Neural cell (in vitro differentiated cells): Measurements from ENCODE around the gene HMGCL. TPM values are rescaled to one million over a fixed set of nuclear protein-coding genes. Genes with fewer than 3 reads are reported as not detected.
A peak's percentile ranks its signal among the peaks of the same experiment; 100 is the strongest.

Experiments
- H2AFZ ChIP-seq: fragments of 200-600, 300-800 bp; sonication (generic), shearing (Covaris generic); 2 replicates; pipeline ENCODE4 v1.6.0; 2014; ENCODE audit warnings: low read depth, mild to moderate bottlenecking, antibody characterized with exemption, low read length, moderate library complexity
- H3F3A ChIP-seq: fragments of 200-600 bp; shearing (Covaris generic); 2 replicates; pipeline ENCODE4 v1.6.1; 2016; ENCODE audit warnings: mild to moderate bottlenecking, moderate library complexity, mixed read lengths, antibody characterized with exemption, low read length; ENCODE audit not compliant: insufficient read depth, poor library complexity, severe bottlenecking
- H3K27ac ChIP-seq: fragments of 200-600, 300-800 bp; sonication (generic), shearing (Covaris generic); 2 replicates; pipeline ENCODE4 v1.5.1; 2014; ENCODE audit warnings: mild to moderate bottlenecking, low read length, moderate library complexity
- H3K27me3 ChIP-seq: fragments of 300-800, 200-600 bp; sonication (generic), shearing (Covaris generic); 2 replicates; pipeline ENCODE4 v1.6.0; 2014; ENCODE audit warnings: mild to moderate bottlenecking, low read depth, low read length, moderate library complexity; ENCODE audit not compliant: insufficient read depth
- H3K36me3 ChIP-seq: fragments of 300-800, 200-600 bp; sonication (generic), shearing (Covaris generic); 2 replicates; pipeline ENCODE4 v1.5.1; 2014; ENCODE audit warnings: mild to moderate bottlenecking, antibody characterized with exemption, low read length, moderate library complexity; ENCODE audit not compliant: insufficient read depth
- H3K4me2 ChIP-seq: fragments of 300-800, 200-600 bp; sonication (generic), shearing (Covaris generic); 2 replicates; pipeline ENCODE4 v1.6.0; 2014; ENCODE audit warnings: mild to moderate bottlenecking, low read length
- H3K4me3 ChIP-seq: fragments of 300-800, 200-600 bp; sonication (generic), shearing (Covaris generic); 2 replicates; pipeline ENCODE4 v1.5.1; 2014; ENCODE audit warnings: mild to moderate bottlenecking, low read length, moderate library complexity
- H3K79me2 ChIP-seq: fragments of 200-600 bp; shearing (Covaris generic); replicated peaks from 2 replicates; pipeline ENCODE4 v1.6.0; 2014; ENCODE audit warnings: mild to moderate bottlenecking, low read length, moderate library complexity; ENCODE audit not compliant: insufficient read depth
- H3K9ac ChIP-seq: fragments of 300-800, 200-600 bp; sonication (generic), shearing (Covaris generic); 2 replicates; pipeline ENCODE4 v1.6.1; 2016; ENCODE audit warnings: mild to moderate bottlenecking, low read length, mixed read lengths
- H3K9me2 ChIP-seq: fragments of 200-600 bp; shearing (Covaris generic); 2 replicates; pipeline ENCODE4 v1.6.1; 2016; ENCODE audit warnings: mild to moderate bottlenecking, low read length, mixed read lengths; ENCODE audit not compliant: insufficient read depth
- H3K9me3 ChIP-seq: fragments of 200-600, 300-800 bp; sonication (generic), shearing (Covaris generic); 2 replicates; pipeline ENCODE4 v1.6.1; 2016; ENCODE audit warnings: mild to moderate bottlenecking, mixed run types, low read length, moderate library complexity, mixed read lengths
- H4K20me1 ChIP-seq: fragments of 200-600 bp; shearing (Covaris generic); 2 replicates; pipeline ENCODE4 v1.6.1; 2016; ENCODE audit warnings: mild to moderate bottlenecking, mixed run types; ENCODE audit not compliant: insufficient read depth
- EP300 ChIP-seq: fragments of 450-650 bp; conservative IDR thresholded peaks from 2 replicates; pipeline ENCODE4 v1.6.1; 2014; ENCODE audit warnings: antibody characterized with exemption, mild to moderate bottlenecking, moderate library complexity; ENCODE audit not compliant: poor library complexity, severe bottlenecking
- EZH2 ChIP-seq: fragments of 200-600, 300-800 bp; shearing (Covaris generic), sonication (generic); IDR thresholded peaks from 2 replicates; pipeline ENCODE4 v1.6.1; 2014; ENCODE audit warnings: antibody characterized with exemption, low read length, borderline replicate concordance, mild to moderate bottlenecking; ENCODE audit not compliant: insufficient read depth, poor library complexity, severe bottlenecking
- MXI1 ChIP-seq: fragments of 450-650 bp; conservative IDR thresholded peaks from 2 replicates; pipeline ENCODE4 v1.6.1; 2014; ENCODE audit warnings: antibody characterized with exemption, mild to moderate bottlenecking; ENCODE audit not compliant: poor library complexity, severe bottlenecking
- POLR2AphosphoS5 ChIP-seq: IDR thresholded peaks from 2 replicates; pipeline ENCODE4 v1.6.1; 2012
- RAD21 ChIP-seq: fragments of 450-650 bp; conservative IDR thresholded peaks from 2 replicates; pipeline ENCODE4 v1.6.1; 2014; ENCODE audit warnings: antibody characterized with exemption, mild to moderate bottlenecking, moderate library complexity
- SMC3 ChIP-seq: fragments of 450-650 bp; conservative IDR thresholded peaks from 2 replicates; pipeline ENCODE4 v1.6.1; 2014; ENCODE audit warnings: antibody characterized with exemption, mild to moderate bottlenecking, moderate library complexity; ENCODE audit not compliant: poor library complexity
- TAF1 ChIP-seq: IDR thresholded peaks from 2 replicates; pipeline ENCODE4 v1.6.1; 2012; ENCODE audit warnings: low read depth
- polyA plus RNA-seq: library from polyadenylated mRNA; depleted of rRNA; stranded (reverse); fragments of >200 nt; gene quantifications from 2 replicates; pipeline ENCODE4 v1.2.3, GENCODE V29; 2014
- TF ChIP-seq, protein P1 (sequence below): fragments of 450-650 bp; IDR thresholded peaks from 2 replicates; pipeline ENCODE4 v1.5.1; 2014; ENCODE audit warnings: antibody characterized with exemption, mild to moderate bottlenecking, moderate library complexity; ENCODE audit not compliant: poor library complexity, severe bottlenecking
- TF ChIP-seq, protein P2 (sequence below): IDR thresholded peaks from 2 replicates; pipeline ENCODE4 v1.6.1; 2012; ENCODE audit warnings: borderline replicate concordance

Gene HMGCL
- polyA plus RNA-seq, 1 donor from 2014 or later = 27.6 TPM

DNA sequence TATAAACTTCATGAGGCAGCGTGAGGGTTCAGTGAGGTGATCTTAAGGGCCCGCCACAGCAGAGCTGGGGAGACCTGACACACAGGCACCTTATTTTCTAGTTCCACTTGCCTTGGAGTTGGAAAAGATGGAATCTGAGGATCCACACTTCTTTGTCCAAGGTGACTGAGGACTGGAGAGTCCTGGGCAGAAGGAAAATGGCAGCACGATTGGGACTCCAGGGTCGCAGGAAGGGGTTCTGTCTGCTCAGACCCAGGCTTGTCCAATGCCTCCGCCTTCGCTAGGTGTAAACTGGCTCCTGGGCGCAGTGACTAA is 26.0 kb downstream of the HMGCL start:
- Histone ChIP-seq H3K9me3 (no peaks in the 10 kb centered on the region), H3K4me2 (peak overlapping the region; percentile 93), H3K36me3 (peaks cover 4% of the 10 kb centered on the region), H3F3A (no peaks in the 10 kb centered on the region), H3K9me2 (no peaks in the 10 kb centered on the region), H3K27me3 (no peaks in the 10 kb centered on the region), H2AFZ (no peak overlapping the region), H4K20me1 (no peaks in the 10 kb centered on the region), H3K9ac (peak overlapping the region; percentile 86), H3K4me3 (peak overlapping the region; percentile 94), H3K79me2 (no peaks in the 10 kb centered on the region), H3K27ac (no peak overlapping the region)
- TF ChIP-seq EZH2 = no peak
- TF ChIP-seq EP300 = no peak
- TF ChIP-seq, protein P1, sequence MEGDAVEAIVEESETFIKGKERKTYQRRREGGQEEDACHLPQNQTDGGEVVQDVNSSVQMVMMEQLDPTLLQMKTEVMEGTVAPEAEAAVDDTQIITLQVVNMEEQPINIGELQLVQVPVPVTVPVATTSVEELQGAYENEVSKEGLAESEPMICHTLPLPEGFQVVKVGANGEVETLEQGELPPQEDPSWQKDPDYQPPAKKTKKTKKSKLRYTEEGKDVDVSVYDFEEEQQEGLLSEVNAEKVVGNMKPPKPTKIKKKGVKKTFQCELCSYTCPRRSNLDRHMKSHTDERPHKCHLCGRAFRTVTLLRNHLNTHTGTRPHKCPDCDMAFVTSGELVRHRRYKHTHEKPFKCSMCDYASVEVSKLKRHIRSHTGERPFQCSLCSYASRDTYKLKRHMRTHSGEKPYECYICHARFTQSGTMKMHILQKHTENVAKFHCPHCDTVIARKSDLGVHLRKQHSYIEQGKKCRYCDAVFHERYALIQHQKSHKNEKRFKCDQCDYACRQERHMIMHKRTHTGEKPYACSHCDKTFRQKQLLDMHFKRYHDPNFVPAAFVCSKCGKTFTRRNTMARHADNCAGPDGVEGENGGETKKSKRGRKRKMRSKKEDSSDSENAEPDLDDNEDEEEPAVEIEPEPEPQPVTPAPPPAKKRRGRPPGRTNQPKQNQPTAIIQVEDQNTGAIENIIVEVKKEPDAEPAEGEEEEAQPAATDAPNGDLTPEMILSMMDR = no peak
- TF ChIP-seq TAF1 = no peak
- TF ChIP-seq, protein P2, sequence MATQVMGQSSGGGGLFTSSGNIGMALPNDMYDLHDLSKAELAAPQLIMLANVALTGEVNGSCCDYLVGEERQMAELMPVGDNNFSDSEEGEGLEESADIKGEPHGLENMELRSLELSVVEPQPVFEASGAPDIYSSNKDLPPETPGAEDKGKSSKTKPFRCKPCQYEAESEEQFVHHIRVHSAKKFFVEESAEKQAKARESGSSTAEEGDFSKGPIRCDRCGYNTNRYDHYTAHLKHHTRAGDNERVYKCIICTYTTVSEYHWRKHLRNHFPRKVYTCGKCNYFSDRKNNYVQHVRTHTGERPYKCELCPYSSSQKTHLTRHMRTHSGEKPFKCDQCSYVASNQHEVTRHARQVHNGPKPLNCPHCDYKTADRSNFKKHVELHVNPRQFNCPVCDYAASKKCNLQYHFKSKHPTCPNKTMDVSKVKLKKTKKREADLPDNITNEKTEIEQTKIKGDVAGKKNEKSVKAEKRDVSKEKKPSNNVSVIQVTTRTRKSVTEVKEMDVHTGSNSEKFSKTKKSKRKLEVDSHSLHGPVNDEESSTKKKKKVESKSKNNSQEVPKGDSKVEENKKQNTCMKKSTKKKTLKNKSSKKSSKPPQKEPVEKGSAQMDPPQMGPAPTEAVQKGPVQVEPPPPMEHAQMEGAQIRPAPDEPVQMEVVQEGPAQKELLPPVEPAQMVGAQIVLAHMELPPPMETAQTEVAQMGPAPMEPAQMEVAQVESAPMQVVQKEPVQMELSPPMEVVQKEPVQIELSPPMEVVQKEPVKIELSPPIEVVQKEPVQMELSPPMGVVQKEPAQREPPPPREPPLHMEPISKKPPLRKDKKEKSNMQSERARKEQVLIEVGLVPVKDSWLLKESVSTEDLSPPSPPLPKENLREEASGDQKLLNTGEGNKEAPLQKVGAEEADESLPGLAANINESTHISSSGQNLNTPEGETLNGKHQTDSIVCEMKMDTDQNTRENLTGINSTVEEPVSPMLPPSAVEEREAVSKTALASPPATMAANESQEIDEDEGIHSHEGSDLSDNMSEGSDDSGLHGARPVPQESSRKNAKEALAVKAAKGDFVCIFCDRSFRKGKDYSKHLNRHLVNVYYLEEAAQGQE = no peak
- TF ChIP-seq POLR2AphosphoS5 = no peak
- TF ChIP-seq MXI1 = no peak
- no peak for TF ChIP-seq RAD21

GRCh38 chr1:23798662-23799142 is 26.5 kb downstream of the HMGCL start:
- Histone ChIP-seq H3K79me2 (no peaks in the 10 kb centered on the region), H3K9me2 (no peaks in the 10 kb centered on the region), H3K9ac (no peak overlapping the region), H3K4me2 (no peak overlapping the region), H3K9me3 (no peaks in the 10 kb centered on the region), H3K27ac (no peak overlapping the region), H3K36me3 (peaks cover 4% of the 10 kb centered on the region), H4K20me1 (no peaks in the 10 kb centered on the region), H3F3A (no peaks in the 10 kb centered on the region), H3K27me3 (no peaks in the 10 kb centered on the region), H3K4me3 (no peak overlapping the region), H2AFZ (no peak overlapping the region)
- no peak for TF ChIP-seq MXI1
- TF ChIP-seq TAF1 = no peak
- no peak for TF ChIP-seq POLR2AphosphoS5
- TF ChIP-seq, protein P1 = no peak
- TF ChIP-seq, protein P2 = no peak
- no peak for TF ChIP-seq EP300
- TF ChIP-seq RAD21 = no peak
- TF ChIP-seq EZH2 = no peak
- TF ChIP-seq SMC3 = no peak
